ENCODE data around the gene KL. TPM values are rescaled to one million over a fixed set of nuclear protein-coding genes. Genes with fewer than 3 reads are reported as not detected.

KL gene
- total RNA-seq, 2 donors from 2014 or later, result 0.52 to 1.3 TPM

DNA sequence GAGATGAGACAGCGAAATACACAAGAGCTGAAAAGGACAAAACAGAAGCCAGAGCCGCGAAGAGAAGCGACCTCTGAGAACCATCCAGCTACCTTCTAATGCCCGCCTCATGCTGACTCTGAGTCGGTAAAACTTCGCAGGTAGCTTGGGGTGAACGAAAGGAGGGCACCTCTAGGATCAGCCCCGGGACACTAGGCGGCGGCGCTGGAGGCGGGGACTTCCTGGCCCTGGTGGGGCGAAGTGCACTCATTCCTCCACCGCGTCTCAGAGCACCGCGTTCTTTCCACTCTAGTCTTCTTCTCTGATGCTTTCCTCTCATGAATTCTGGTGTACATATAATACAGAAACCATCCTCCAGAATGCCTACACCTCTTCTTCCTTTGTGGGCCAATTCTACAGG is 50.1 kb downstream of the KL start:
- no peaks in the 10 kb centered on the region for H3K9me3 ChIP-seq
- no peaks in the 10 kb centered on the region for H3K36me3 ChIP-seq (replicated peaks in 1 of 2; ENCODE audit: insufficient read depth in 1 of 2, low read depth in 2 of 2)
- no peaks in the 10 kb centered on the region for H3K27me3 ChIP-seq
- WGBS, 2 donors, result 90 to 97% methylated on average over 18 of the region's 18 CpGs
- intact Hi-C loops (cut with DNase I), result no loop called here
- DNase-seq (no peak), ATAC-seq (no peak)
- H3K4me3 ChIP-seq, result no peak overlapping the region
- H3K27ac ChIP-seq, result no peak overlapping the region
- TF ChIP-seq, protein P1, sequence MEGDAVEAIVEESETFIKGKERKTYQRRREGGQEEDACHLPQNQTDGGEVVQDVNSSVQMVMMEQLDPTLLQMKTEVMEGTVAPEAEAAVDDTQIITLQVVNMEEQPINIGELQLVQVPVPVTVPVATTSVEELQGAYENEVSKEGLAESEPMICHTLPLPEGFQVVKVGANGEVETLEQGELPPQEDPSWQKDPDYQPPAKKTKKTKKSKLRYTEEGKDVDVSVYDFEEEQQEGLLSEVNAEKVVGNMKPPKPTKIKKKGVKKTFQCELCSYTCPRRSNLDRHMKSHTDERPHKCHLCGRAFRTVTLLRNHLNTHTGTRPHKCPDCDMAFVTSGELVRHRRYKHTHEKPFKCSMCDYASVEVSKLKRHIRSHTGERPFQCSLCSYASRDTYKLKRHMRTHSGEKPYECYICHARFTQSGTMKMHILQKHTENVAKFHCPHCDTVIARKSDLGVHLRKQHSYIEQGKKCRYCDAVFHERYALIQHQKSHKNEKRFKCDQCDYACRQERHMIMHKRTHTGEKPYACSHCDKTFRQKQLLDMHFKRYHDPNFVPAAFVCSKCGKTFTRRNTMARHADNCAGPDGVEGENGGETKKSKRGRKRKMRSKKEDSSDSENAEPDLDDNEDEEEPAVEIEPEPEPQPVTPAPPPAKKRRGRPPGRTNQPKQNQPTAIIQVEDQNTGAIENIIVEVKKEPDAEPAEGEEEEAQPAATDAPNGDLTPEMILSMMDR (IDR thresholded peaks at IDR 0.05), result no peak
- TF ChIP-seq POLR2A (IDR thresholded peaks at IDR 0.05), result no peak
- no peaks in the 10 kb centered on the region for H3K4me1 ChIP-seq

- H3K4me3 ChIP-seq, result no peak overlapping the region
- WGBS, 2 donors, result 49 to 61% methylated on average over 2 of the region's 2 CpGs
- ATAC-seq (no peak), DNase-seq (no peak)
- H3K36me3 ChIP-seq (replicated peaks in 1 of 2; ENCODE audit: insufficient read depth in 1 of 2, low read depth in 2 of 2), result no peaks in the 10 kb centered on the region
- H3K9me3 ChIP-seq, result no peaks in the 10 kb centered on the region
- H3K27me3 ChIP-seq, result no peaks in the 10 kb centered on the region
- H3K27ac ChIP-seq, result no peak overlapping the region
- intact Hi-C loops (cut with DNase I), result no loop called here
- TF ChIP-seq POLR2A (IDR thresholded peaks at IDR 0.05), result no peak
- TF ChIP-seq, protein P1 (IDR thresholded peaks at IDR 0.05), result peak in 5 of 7 experiments; percentile 12 to 25 (median 18)
- H3K4me1 ChIP-seq, result no peaks in the 10 kb centered on the region
These were observed 53.1 kb downstream of the KL start for GRCh38 chr13:33069365-33069764.

DNA sequence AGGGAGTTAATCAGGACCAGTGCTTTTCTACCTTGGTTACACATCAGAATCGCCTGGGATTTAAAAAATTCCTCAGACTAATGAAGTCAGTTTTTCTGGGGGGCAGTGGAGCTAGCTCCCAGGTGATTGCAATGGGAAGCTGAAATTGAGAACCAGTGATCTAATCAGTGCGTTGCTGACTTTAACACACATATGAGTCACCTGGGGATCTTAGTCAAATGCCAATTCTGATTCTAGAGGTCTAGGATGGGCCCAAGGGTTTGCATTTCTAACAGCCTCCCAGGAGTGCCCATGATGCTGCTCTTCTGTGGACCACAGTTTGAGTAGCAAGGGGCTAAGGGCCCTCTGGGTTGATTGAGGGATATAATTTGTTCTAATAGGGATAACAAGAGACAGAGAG is 54.5 kb downstream of the KL start:
- intact Hi-C loops (cut with DNase I), result no loop called here
- Histone ChIP-seq H3K36me3 (replicated peaks in 1 of 2; ENCODE audit: insufficient read depth in 1 of 2, low read depth in 2 of 2) (no peaks in the 10 kb centered on the region), H3K4me1 (no peaks in the 10 kb centered on the region), H3K9me3 (no peaks in the 10 kb centered on the region), H3K4me3 (no peak overlapping the region), H3K27me3 (no peaks in the 10 kb centered on the region), H3K27ac (no peak overlapping the region)
- TF ChIP-seq, protein P1 (IDR thresholded peaks at IDR 0.05), result no peak
- no peak for DNase-seq
- 55 to 57% methylated on average over 2 of the region's 2 CpGs for WGBS, 2 donors
- ATAC-seq, result no peak

- ATAC-seq, result no peak
- H3K4me3 ChIP-seq, result no peak overlapping the region
- no peak for TF ChIP-seq POLR2A (IDR thresholded peaks at IDR 0.05)
- TF ChIP-seq, protein P1 (IDR thresholded peaks at IDR 0.05), result no peak
These were observed 56.1 kb downstream of the KL start for GRCh38 chr13:33072282-33072681.

DNA sequence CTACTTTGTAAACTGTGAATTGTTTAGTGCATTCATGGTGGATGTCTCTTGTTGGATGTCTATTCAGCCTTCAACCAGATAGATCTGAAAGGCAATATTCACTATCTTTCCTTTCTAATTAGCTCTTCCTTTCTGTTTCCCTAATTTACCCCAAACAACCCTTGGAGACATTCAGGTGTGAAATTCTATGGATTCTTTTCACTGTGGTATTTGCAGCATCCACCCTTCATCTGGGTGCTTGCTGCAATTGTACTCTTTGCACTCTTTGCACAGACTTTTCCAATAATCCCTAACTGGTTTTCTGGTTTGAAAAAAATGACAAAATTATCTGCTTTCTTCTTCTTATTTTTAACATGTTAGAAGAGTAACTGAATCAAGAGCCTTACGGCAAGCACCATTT is 56.5 kb downstream of the KL start:
- no peak for ATAC-seq
- intact Hi-C loops (cut with DNase I), result no loop called here

More at GRCh38 chr13:33072282-33072681, 56.1 kb downstream of the KL start:
- DNase-seq, result no peak
- no peaks in the 10 kb centered on the region for H3K4me1 ChIP-seq
- no peaks in the 10 kb centered on the region for H3K36me3 ChIP-seq (replicated peaks in 1 of 2; ENCODE audit: insufficient read depth in 1 of 2, low read depth in 2 of 2)
- no peaks in the 10 kb centered on the region for H3K9me3 ChIP-seq
- intact Hi-C loops (cut with DNase I), result no loop called here
- WGBS, 2 donors, result 91 to 92% methylated on average over 2 of the region's 2 CpGs
- no peak overlapping the region for H3K27ac ChIP-seq
- no peaks in the 10 kb centered on the region for H3K27me3 ChIP-seq

More for the DNA sequence above, 56.5 kb downstream of the KL start:
- WGBS, 2 donors, result 100% methylated on average over 1 of the region's 1 CpG
- Histone ChIP-seq H3K36me3 (replicated peaks in 1 of 2; ENCODE audit: insufficient read depth in 1 of 2, low read depth in 2 of 2) (no peaks in the 10 kb centered on the region), H3K27ac (no peak overlapping the region), H3K4me3 (no peak overlapping the region), H3K4me1 (no peaks in the 10 kb centered on the region), H3K9me3 (no peaks in the 10 kb centered on the region), H3K27me3 (no peaks in the 10 kb centered on the region)
- no peak for DNase-seq
- TF ChIP-seq, protein P1 (IDR thresholded peaks at IDR 0.05), result no peak
- no peak for TF ChIP-seq POLR2A (IDR thresholded peaks at IDR 0.05)
